CD4-positive, alpha-beta T cell treated with Interferon alpha-2 for 1 hour (primary cell): ENCODE results near the gene TRIP13.
"Not testable (repeated sequence)": the region's sequence is repeated elsewhere in the genome, so short reads cannot be mapped to it uniquely, and the experiment has no call there.

Experiments
- DNase-seq, 2 donors: peaks; one replicate each; pipeline ENCODE4 v3.0.0-alpha.2; 2020 to 2022

TRIP13 gene

DNA sequence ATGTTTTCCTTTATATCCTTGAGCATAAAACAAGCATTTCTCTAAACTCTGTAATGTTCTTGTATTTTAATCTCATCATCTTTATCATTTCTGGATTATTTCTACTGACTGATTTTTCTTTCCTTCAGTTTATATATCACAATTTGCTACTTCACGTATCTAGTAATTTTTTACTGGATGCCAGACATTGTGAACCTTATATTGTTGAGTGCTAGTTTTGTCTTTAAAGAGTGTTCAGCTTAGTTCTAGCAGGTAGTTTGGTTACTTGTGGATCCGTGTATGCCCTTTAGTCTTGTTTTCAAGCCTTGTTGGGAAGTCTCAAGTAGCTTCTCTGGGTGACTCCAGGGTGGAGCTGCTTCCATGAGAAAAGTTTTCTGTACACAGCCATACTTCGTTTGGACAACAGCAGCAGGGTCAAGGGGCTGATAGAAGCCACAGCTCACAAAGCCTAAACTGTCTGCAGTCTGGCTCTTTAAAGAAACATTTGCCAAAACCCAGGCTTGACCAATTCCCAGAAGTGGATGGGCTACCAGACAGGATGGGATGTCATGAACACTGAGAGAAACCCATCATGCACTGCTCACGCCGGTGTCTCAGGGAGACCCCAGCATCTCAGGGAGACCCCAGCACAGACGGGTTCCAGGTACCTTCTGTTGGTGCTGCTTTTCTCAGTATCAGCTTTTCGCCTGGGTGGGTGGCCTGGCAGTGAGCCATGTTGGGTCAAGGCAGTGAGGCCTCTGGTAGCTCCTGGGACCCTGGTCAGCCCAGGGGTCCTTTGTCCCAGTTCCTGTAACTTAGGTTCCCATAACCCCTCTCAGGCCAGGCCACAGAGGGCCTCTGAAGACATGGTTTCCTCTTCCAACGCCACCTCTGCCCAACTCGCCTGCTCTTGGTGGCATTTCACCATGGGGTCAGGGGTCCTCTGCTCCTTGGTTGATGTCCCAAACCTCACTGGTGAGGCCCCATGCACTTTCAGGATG lies 29.1 kb downstream of the TRIP13 start:
- DNase-seq: no peak

DNA sequence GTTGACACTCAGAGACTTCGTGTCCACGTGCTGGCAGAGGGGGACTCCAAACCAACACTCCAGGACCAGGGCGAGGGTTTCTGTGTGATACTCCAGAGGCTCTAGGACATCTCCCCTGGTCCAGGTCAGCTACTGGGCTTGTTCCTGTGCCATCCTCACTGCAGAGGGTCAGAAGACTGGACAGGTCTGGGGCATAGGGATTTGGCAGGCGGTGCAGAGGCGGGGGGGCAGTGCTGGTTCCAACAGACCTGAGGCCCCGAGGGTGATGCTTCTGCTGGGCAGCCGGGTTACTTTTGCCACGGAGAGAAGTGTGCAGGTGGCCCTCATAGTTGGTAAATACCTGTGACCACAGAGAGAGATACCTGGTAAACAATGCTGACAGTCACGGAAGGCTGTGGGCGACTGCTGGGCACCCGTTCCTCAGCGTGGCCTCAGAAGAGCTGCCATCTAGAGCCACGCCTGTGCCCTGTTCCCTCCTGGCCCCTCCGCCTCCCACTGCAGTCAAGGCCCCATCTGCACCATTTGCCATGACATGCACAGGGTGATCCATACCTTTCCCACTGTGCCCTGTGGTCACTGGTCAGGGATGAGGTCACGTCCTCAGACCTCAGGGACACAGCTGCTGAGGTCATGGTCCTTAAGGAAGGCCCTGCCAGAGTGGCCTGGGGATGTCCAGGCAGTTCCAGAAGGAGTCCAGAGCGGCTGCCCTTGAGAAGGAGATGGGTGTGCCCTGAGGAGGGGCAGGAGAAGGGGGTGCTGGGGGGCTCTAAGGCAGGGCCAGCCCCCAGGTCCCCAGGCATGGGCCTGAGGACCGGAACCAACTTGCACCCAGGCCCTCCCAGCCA lies 30.0 kb downstream of the TRIP13 start:
- DNase-seq: no peak

DNA sequence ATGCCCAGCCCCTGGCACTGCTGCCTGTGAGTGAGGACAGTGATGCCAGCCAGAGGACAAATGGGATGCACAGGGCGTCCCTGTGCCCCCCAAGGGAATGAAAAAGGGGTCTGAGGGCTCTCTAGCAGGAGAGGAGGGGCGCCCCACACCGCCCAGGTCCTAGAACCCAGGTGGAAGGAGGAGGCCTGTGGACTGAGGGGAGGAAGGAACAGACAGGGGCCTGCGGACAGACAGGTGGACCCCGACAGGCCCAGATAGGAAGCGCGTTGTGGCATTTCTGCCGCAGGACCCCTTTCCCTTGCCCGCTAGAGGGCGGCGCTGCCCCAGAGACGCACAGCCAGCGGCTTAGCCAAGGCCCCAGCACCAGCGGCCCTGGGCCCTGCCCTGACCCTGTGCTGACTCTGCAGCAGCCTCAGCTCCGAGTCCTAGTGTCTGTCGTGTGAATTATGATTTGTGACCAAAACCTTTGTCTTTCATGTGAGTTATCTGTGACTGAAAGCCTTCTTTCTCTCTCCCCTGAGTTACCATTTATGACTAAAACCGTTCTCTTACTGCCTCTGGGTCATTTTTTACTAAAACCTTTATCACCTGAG lies 30.7 kb downstream of the TRIP13 start:
- peak; percentile 64 for DNase-seq

DNA sequence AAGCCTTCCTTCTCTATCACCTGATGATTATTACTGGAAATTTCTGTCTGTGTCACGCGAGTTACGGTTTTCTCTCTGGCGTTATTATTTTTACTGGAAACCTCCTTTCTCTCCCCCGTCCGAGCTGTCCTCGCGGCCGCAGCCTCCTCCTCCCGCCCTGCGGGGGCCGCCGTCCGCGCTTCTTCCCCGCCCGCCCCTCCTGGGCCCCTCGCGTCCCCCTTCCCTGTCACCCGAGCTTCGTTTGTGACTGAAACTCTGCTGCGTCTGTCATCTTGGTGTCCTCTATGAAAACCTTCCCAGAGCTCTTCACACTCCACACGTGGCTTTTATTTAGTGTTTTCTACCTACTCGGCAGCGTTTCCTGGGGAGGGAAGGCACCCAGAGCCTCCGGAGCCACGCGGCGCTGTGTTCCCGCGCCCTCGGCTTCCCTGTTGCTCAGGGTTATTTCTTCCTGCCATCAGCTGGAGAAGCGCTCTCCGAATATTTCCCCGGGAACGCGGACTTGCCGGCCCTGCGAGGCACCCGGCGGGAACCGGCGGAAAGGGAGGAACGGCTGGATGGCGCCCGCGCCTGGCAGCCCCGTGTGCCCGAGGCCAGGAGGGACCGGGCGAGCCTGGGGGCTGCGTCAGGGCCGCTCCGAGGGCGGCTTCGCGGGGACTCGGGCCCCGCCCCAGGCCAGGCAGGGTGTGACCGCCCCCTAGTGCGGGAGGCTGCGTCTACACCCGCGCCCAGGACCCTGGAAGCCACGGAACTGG lies 33.9 kb downstream of the TRIP13 start:
- no peak for DNase-seq

DNA sequence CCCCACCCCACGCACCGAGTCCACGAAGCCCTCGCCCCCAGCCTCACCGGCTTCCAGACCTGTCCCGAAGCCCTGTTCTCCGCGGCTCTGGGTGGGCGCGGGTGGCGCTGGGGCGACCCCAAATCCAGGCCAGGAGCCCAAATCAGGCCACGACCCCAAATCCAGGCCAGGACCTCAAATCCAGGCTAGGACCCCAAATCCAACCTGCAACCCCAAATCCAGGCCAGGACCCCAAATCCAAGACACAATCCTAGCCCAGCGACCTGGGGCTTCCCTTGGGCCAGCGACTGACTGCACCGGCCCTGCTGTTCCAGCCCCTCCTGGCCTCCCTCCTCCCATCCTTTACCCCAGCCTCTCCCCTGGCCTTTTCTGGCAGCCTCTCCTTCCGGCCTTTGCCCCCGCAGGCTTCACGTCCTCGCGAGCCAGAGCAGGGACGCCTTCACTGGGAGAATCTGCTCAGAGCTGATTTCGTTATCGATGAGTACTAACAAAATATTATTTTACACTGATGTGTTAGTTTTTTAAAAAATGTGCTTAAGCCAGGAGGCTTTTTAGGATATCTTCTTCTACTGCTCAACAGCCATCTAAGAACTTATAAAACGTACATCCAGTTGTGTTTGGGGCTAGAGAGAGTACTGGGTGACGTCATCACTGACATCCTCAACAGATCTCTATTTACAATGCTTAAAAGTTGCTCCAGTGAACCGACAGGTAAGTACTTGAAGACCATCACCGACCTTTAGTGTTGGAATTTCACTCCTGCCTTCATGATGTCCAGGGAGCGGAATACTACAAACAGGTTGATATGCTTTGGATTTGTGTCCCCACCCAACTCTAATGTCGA lies 34.7 kb downstream of the TRIP13 start:
- DNase-seq: no peak

DNA sequence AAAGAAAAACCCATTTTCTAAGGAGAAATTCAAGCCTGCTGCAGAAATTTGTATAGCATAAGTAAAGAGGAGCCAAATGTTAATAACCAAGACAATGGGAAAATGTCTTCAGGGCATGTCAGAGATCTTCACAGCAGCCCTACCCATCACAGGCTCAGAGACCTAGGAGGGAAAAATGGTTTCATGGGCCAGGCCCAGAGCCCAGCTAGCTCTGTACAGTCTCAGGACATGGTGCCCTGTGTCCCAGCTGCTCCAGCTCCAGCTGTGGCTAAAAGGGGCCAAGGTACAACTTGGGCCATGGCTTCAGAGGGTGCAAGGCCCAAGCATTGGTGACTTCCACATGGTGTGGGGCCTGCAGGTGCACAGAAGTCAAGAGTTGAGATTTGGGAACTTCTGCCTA lies 36.5 kb downstream of the TRIP13 start:
- DNase-seq: not testable (repeated sequence)

DNA sequence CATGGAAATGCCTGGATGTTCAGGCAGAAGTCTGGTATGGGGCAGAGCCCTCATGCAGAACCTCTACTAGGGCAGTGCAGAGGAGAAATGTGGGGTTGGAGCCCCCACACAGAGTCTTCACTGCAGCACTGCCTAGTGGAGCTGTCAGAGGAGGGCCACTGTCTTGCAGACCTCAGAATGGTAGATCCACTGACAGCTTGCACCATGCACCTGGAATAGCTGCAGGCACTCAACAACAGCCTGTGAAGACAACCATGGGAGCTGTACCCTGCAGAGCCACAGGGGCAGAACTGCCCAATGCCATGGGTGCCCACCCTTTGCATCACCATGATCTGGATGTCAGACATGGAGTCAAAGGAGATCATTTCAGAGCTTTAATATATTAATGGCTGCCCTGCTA lies 36.9 kb downstream of the TRIP13 start:
- DNase-seq: no peak

DNA sequence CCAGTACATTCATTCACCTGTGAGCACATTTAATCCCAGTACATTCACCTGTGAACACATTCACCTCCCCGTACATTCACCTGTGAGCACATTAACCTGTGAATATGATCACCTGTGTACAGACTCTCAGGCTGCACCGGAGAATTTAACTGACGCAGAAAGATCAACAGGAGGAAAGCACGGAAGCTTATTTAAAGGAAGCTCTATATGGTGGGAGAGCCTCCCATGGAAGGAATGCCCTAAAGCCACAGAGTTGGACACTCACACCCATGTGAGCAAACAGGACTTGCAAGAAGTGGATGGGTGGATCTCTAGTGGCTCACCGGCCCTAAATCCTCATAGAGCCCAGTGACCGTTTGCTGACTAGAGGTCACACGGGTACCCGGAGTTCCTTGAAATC lies 38.2 kb downstream of the TRIP13 start:
- no peak for DNase-seq

DNA sequence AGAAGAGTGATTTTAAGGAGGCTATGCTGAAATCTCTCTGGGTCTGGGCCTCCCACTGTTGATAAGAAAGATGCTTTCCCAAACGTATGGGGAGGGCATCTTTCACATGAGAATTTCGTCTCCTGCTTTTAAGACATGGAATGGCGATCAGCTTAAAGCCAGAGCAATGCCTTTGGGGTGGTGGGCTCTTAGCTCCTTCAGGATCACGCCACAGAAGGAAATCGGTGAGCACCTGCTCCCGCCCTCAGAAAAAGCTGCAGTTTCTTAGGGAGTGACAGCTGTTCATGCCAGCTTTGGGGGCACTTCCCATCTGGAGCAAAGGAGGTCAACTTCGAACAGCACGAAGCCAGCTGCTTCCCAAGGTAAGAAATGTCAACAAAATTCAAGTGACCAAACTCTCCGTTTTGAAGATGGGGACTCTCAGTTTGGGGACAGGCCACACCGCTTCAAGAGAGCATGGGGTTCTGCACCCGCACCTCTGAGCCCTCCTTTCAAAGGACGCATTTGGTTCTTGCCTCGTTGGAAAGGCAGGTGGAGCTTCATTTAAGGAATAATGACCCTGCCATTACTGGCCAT lies 39.0 kb downstream of the TRIP13 start:
- DNase-seq: no peak

DNA sequence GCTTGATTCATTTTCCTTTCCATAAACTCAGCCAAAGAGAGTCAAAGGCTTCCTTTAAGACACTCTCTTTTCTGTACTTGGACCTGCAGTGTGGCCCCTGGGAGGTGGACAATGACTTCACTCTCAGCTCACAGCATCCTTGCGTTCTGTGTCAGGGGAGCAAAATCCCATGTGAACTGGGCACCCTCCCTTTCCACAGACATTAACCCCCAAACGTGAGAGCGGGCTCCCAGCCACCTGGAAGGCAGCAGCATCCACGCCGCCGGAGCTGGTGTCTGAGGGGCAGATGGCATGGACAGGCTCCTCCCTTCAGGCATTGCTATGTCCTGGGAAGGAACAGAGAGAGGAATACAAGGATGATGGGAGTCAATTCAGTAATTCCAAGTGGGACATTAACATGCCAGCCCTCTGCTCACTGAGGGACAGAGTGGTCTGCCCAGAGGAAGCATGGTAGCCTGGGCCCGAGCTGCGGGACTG lies 39.5 kb downstream of the TRIP13 start:
- no peak for DNase-seq

DNA sequence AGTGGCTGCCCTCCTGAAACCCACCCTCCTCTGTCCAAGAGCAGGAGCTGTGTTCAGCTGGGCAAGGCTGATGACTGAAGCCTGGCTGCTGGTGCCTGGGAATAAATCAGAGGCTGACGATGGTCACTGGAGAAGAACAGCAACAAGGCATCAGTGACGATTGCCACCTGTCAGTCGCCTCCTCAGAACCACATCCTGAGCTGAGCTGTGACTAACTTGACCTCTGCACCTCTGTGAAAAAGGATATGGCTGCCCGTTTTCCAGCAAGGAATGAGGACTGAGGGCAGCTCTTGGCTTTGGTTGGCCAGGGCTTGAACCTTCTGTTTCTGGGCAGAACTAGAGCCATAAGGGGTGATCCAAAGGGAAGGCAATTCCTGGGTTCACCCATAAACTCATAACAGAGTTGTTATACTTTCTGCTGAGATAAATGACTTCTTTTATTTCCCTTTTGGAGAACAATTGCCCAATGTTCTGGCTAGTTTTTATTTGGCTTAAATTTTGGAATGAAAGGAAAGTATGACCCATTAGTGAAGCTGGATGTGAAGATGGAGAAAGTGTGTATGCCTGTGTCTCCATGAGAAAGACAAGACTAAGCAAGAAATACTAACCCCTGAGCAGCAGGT lies 40.1 kb downstream of the TRIP13 start:
- DNase-seq: no peak

DNA sequence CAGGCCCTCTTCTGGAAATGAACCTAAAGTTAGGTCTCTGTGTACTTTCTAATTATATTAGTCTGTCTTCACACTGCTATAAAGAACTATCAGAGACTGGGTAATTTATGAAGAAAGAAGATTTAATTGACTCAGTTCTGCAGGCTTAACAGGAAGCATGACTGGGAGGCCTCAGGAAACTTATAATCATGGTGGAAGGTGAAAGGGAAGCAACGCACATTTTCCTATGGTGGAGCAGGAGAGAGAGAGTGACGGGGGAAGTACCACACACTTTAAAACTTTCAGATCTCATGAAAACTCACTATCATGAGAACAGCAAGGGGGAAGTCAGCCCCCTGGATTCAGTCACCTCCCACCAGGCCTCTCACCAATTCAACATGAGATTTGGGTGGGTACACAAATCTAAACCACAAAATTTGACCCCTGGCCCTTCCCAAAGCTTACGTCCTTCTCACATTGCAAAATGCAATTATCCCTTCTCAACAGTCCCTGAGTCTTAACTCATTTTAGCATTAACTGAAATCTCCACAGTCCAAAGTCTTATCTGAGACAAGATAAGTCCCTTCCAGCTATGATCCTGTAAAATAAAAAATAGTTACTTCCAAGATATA lies 40.7 kb downstream of the TRIP13 start:
- no peak for DNase-seq

DNA sequence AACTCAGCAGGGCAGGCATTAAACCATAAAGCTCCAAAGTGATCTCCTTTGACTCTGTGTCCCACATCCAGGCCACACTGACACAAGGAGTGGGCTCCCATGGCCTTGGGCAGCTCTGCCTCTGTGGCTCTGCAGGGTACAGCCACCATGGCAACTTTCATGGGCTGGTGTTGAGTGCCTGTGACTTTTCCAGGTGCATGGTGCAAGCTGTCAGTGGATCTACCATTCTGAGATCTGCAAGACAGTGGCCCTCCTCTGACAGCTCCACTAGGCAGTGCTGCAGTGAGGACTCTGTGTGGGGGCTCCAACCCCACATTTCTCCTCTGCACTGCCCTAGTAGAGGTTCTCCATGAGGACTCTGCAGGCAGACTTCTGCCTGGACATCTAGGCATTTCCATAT lies 41.3 kb downstream of the TRIP13 start:
- not testable (repeated sequence) for DNase-seq

DNA sequence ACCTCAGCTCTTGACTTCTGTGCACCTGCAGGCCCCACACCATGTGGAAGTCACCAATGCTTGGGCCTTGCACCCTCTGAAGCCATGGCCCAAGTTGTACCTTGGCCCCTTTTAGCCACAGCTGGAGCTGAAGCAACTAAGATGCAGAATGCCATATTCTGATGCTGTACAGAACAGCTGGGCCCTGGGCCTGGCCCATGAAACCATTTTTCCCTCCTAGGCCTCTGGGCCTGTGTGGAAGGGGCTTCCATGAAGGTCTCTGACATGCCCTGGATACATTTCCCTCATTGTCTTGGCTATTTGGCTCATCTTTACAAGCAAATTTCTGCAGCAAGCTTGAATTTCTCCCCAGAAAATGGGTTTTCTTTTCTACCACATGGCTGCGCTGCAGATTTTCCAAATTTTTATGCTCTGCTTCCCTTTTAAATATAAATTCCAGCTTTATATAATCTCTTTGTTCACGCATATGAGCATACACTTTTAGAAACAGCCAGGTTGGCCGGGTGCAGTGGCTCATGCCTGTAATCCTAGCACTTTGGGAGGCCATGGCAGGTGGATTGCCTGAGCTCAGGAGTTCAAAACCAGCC lies 41.8 kb downstream of the TRIP13 start:
- not testable (repeated sequence) for DNase-seq

DNA sequence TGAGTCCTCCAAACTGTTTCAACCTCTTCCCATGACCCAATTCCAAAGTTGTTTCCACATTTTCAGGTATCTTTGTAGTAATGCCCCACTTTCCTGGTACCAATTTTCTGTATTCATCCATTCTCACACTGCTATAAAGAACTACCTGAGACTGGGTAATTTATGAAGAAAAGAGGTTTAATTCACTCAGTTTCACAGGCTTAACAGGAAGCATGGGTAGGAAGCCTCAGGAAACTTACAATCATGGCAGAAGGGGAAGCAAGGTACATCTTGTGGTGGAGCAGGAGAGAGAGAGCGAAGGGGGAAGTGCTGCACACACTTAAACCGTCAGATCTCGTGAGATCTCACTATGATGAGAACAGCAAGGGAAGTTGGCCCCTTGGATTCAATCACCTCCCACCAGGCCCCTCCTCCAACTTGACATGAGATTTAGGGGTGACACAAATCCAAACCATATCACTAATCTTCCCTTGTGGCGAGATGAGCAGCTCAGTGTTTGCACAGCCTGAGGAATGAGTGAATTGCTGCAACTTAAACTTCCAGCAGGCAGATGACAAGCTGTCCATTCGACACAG lies 42.9 kb downstream of the TRIP13 start:
- no peak for DNase-seq

DNA sequence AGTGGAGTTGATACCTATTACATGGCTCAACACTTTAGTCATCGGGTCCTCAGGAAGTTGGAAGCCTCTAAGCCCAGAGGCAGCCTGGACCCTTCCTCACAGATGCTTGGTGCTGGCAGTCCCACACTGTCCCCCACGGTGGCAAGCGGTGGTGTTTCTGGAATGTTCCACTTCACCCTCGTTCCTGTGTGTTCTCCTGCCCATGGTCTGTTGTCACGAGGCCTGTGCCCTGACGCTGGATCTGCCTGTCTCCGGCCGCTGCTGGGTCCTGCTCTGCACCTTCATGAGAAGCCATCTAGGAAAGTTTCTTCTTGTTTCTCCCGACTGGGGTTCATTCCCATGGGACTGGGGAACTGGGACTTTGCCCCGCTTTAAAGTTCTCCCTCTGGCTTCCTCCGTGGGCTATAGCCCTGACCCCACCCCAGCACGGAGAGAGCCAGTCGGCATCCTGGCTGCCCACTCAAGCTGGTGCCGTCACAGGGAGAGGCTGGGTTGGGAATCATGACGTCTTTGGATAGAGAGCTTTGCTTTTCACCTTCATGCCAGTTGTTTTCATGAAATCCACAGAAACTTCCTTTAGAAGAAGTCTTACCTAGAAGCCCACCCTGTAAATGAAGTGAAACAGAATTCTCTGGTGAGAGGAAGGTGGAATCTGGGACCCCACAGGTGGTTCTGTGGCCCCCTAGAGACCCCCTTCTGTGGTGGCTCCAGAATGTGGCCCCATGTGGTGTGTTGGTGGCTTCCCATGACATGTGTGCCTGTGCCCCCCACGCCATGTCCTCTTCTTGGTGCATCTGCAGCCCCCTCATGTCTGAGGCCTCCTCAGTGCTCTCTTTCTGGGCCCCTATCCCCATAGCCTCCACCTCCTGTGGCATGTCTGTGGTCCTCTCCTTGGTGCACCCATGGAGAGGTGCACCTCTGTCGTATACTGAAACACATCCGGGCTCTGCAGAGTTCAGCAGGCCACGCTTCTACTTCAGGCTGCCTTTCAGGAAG lies 43.8 kb downstream of the TRIP13 start:
- DNase-seq: no peak

DNA sequence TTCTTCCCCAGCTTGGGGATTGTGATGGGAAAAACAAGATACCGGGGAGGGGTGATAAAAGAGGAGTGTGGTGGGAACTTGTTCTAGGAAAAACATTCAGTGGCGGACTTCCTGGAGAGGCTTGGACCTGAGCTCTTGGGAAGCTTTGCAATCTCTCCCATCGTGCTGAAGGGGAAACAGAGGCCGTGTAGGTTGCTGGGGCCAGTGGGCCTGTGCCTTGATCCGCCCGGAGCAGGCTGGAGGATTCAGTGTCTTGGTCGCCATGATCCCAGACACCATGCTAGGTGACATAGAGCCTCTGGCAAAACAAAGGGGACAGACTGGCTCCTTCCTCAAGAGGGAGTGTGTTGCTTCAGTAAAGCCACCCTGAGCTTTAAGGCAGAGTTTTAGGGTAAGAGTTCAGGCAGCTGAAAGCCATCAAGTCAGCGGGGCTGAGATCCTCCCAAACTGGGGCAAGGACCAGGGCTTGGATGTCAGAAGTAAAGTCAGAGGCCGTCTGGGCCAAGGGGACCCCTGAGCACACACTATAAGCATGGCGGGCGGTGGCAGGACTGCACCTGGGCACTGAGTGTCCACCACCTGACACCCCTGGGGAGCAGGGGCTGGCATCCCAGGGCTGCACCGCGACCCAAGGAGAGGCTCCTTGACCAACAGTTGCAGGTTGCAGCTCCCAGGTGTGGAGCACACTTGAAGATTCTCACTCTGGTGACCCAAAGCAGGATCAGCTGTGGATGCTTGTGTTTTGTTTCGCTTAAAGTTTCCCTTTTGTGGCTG lies 44.7 kb downstream of the TRIP13 start:
- DNase-seq: no peak
